GM18498 (cell line): ENCODE data around the gene DENND1C.
"Not testable (repeated sequence)": the region's sequence is repeated elsewhere in the genome, so short reads cannot be mapped to it uniquely, and the experiment has no call there.

Experiments used
- ATAC-seq: cut with Tn5 transposase; IDR thresholded peaks from one replicate; pipeline ENCODE4 v1.9.1; 2021; ENCODE audit warnings: mild to moderate bottlenecking, moderate library complexity; ENCODE audit not compliant: unreplicated experiment

Gene DENND1C

DNA sequence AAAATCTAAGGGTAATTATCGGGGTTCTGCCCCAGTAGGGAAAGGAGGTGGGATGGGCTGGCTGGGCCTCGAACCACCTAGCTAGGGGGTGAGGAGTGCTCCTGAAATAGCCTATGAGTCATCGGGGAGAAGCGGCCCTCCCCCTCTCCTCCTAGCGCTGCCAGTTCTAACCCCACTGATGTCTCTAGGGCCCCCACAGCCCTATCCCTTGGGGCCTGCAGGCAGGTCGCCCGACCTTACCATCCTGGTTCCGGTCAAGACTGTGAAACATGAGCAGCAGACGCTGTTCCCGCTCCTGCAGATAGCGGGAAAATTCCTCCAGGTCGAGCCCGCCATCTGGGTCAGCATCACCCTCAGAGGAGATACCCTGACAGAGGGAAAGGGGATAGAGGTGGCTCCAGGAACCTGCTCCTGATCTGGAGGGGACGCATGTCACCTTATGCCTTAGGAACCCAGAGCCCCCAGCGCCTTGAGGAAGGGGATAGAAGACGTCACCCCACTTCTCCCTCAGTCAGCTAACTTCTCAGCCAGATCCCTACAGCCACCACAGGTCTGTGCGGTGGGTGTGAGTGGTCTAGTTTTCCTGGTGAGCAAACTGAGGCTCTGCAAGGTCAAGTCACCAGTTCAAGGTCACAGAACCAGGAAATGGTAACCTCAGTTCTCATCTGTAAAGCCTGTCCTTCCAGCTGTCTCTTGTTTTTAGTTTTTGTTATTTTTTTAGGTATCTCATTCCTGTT lies 23.5 kb downstream of the DENND1C start:
- no peak for ATAC-seq

- no peak for ATAC-seq
These were observed 25.7 kb downstream of the DENND1C start for GRCh38 chr19:6455924-6456323.

DNA sequence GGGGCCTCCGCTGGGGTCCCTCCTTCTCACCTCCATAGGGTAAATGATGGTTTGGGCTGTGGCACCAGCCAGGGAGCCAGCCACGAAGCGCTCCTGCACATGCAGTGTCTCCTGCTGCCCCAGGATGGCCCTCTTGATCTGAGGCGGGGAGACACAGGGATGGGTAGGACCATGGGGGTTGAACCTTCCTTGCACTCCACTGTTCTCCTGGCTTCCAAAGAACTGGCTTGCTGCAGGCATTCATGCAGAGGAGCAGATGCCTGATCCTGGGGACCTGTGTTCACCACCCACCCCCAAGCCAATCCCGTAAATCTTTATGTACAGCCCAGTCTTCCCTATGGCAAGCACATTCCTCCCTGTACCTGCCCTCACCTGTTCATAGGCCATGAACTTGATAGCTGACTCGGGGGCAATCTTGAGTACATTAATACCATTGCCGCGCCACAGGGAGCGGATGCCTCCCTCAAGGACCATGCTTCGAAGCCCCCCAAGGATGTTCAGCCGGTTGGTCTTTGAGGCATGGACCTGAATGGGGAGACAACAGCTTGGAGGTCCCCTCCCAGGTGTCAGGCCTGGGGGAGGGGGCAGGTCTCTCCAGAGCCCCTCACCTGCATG lies 27.5 kb downstream of the DENND1C start:
- ATAC-seq: no peak

DNA sequence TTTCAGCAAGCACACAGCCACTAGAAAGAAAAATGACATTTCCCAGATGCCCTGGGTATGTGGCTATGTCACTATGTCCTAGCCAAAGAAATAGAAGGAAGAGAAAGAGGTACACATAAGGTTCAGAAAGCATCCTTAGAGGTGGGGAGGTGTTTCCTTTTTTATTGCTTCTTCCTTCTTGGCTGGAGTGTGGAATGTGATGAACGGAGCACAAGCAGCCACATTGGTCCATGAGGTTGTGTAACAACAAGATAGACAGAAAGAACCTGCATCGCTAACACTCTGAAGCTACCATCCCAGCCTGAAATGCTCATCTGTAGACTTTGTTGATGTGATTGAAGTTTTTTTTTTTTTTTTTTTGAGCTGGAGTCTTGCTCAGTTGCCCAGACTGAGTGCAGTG lies 28.7 kb downstream of the DENND1C start:
- ATAC-seq: no peak

DNA sequence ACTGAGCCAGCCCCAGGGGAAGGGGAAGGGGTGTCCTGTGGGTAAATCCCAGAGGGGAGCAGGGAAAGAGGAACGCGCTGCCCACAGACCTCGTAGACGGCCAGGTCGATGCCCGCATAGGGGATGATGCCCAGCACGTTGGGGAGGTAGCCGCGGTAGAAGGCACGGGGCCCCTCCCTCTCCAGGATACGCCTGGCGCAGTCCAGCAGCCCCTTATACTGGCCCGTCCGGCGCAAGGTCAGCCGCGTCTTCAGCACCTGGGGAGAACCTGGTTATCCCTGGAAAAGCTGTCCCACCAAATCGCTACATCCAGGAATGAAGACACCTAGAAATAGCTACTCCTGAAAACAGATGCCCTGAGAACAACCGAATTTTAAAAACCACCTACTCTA lies 29.4 kb downstream of the DENND1C start:
- no peak for ATAC-seq

DNA sequence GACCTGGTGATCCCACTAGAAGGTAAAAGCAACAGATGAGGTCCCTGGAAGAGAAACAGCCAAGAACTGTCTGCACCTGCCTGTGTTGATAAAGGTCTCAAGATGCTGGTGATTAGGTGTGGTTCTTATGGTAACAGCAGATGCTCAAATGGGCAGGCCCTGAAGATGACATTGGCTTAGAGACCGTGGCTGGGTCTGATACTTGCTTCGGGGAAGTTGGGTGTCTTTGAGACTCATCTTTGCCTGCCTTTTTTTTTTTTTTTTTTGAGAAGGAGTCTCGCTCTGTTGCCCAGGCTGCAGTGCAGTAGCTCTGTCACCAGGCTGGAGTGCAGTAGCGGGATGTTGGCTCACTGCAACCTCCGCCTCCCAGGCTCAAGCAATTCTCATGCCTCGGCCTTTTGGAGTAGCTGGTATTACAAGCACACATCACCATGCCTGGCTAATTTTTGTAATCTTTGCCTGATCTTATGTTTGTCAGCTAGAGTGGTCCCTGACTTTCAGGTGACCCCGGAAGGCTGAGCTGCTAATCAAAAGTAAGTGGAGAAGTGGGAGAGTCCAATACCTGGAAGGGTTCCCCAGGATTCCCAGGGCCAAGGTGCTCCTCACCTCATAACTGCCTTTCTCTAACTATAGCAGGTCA lies 29.9 kb downstream of the DENND1C start:
- no peak for ATAC-seq

DNA sequence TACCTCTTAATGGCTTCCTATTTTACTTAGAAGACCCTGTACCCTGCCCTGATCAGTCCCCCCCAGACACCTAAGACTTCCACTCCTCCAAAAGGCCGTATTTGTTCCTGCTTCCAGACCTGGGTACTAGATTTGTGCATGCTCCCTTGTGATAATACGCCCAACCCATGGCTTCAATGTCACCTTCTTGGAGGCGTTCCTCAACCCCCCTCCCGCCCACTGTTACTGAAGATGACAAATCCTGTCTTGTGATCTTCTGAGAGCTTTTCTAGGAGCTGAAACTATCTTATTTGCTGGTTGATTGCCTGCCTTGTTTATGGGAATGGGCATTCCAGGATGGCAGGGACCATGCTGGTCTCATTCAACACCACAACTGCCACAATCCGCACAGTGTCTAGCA lies 31.4 kb downstream of the DENND1C start:
- no peak for ATAC-seq

DNA sequence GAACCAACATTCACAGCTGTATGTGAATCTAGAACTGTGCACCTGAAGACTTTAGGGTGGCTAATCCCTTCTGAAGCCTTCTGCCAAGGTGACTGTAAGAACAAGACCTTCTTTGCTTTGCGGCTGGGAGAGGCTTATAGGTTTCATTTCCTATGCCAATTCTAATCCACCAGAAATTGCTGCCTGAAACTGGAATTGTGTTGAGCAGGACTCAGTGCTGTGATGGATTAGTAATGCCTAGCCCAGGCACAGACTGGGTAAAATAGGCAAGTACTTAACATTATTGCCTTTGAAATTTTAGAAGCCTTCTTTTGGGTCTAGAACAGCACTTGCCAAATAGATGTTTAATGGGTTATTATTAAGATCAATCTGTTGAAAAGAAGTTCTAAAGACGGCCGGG lies 33.5 kb downstream of the DENND1C start:
- no peak for ATAC-seq

GRCh38 chr19:6446452-6446851 lies 35.1 kb downstream of the DENND1C start:
- no peak for ATAC-seq

- ATAC-seq: no peak
These were observed 37.6 kb downstream of the DENND1C start for GRCh38 chr19:6443986-6444385.

DNA sequence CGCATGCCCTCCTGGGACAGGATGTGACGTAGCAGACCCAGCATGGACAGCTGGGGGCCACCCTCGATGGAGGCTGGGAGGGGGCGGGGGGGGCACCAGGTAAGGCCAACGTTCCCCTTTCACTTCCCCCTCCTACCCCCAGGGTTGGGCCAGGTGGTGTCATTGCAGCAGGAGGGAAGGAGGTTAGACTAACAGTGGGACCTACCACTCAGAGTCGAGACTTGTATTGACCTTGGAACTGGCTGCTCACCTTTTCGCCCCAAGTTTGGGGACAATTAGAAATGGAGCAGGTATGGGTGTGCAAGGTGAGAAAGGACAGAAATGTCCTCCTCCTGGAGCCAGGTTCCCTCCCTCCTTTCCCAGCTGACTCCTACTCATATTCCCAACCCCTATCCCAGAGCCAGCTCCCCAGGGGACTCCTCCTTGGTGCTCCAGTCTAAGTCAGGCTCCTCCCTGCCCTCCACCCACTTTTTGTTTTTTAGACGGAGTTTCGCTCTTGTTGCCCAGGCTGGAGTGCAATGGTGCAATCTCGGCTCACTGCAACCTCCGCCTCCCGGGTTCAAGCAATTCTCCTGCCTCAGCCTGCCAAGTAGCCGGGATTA lies 39.4 kb downstream of the DENND1C start:
- ATAC-seq: no peak

- ATAC-seq: no peak
These were observed 40.7 kb downstream of the DENND1C start for GRCh38 chr19:6440905-6441304.

DNA sequence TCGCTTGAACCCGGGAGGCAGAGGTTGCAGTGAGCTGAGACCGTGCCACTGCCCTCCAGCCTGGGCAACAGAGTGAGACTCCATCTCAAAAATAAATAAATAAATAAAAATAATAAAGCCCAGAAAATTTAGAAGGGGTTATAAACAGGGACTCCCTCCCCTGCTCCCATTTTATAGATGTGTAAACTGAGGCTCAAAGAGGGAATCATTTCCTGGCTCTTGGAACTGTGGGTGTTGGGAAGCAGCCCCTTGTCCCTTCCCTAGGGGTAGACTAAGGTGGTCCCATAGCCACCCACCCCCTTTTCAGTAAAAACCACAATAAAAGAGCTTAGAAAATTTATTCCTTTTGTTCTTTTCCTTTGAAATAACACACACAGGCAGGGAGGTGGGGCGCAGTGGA lies 41.8 kb downstream of the DENND1C start:
- ATAC-seq: no peak

- no peak for ATAC-seq
These were observed 47.9 kb downstream of the DENND1C start, which contains the start of gene SLC25A41 for GRCh38 chr19:6433663-6434062. SLC25A41 (minus strand) TSS chr19:6433763; CDS start chr19:6433693, 70 bp downstream.

GRCh38 chr19:6433165-6433564 lies 48.4 kb downstream of the DENND1C start:
- no peak for ATAC-seq

- ATAC-seq: no peak
These were observed 49.7 kb downstream of the DENND1C start for GRCh38 chr19:6431891-6432290.

- no peak for ATAC-seq
These were observed 52.0 kb downstream of the DENND1C start for GRCh38 chr19:6429419-6430221.

- ATAC-seq: not testable (repeated sequence)
These were observed 52.7 kb downstream of the DENND1C start for GRCh38 chr19:6428692-6429418.

DNA sequence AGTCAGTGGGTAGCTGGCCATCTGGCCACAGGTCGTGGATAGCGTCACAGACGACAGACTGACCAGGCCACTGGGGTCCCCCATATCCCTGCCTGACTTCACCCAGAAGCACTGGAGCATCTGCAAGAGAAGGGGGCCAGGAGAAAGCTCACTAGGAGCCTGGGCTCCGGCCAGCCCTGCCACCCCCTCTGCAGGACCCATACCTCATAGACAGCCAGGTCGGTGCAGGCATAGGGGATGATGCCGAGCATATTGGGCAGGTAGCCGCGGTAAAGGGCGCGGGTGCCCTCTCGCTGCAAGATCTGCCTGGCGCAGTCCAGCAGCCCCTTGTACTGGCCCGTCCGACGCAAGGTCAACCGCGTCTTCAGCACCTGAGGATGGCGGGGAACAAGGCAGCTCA lies 54.5 kb downstream of the DENND1C start:
- no peak for ATAC-seq
